GM10266 (cell line): ENCODE data around the gene C1orf21.

Experiments
- DNase-seq: peaks from one replicate; pipeline ENCODE4 v3.0.0; 2012; ENCODE audit errors: extremely low spot score
- TF ChIP-seq, protein P1 (sequence below): IDR thresholded peaks from 2 replicates; pipeline ENCODE4 v1.5.1; 2012; ENCODE audit warnings: mild to moderate bottlenecking, low read depth; ENCODE audit not compliant: control insufficient read depth, insufficient read depth; ENCODE audit errors: missing control alignments

Gene C1orf21

DNA sequence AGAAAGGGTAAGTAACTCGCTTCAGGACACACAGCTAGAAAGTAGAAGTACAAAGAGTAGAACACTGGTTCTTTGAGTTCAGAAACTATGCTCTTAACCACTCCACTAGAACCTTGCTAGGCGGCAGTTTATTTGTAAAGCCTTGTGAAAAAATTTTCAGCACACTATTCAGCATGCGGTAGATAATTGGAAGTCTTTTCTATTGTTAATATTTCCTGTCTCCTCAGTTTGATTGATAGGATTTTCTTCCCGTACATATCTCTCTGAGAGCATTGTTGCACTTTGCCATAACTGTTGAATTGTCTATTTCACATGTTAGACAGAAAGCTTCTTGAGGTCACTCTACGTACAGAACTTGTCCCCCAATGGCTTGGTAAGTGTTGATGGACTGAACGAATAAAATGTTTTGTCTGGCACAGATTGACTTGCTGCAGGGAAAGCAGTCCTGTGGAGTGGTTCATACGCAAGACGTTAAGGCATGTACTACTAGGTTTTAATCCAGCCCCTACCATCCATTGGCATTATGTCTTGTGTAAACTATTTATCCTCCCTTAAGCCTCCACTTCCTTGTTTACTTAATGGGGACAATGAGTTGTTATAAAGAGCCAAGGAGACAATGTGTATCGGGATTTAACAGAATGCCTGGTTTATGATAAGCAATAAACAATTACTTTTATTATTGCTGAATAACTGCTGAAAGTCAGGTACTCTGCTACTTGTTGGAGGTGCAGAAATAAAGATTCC, 35.8 kb downstream of the C1orf21 start:
- TF ChIP-seq, protein P1, sequence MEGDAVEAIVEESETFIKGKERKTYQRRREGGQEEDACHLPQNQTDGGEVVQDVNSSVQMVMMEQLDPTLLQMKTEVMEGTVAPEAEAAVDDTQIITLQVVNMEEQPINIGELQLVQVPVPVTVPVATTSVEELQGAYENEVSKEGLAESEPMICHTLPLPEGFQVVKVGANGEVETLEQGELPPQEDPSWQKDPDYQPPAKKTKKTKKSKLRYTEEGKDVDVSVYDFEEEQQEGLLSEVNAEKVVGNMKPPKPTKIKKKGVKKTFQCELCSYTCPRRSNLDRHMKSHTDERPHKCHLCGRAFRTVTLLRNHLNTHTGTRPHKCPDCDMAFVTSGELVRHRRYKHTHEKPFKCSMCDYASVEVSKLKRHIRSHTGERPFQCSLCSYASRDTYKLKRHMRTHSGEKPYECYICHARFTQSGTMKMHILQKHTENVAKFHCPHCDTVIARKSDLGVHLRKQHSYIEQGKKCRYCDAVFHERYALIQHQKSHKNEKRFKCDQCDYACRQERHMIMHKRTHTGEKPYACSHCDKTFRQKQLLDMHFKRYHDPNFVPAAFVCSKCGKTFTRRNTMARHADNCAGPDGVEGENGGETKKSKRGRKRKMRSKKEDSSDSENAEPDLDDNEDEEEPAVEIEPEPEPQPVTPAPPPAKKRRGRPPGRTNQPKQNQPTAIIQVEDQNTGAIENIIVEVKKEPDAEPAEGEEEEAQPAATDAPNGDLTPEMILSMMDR = no peak
- no peak for DNase-seq

DNA sequence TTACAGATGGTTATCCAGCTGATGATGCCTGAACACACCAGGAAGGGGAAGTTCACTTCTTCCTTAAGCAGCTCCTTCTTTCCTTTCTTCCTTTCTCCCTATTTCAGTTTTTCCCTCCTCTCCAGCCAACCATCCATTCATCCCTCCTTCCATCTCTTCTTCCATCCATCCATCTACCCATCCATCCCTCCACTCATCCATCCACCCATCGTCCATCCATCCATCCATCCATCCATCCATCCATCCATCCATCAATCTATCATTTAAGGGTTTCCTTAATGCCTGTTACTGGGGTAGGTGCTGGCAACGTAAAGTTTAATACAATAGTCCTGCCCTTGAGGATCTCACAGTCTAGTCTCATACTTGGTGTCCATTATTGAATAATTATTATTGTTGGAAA, 36.8 kb downstream of the C1orf21 start:
- DNase-seq = no peak
- TF ChIP-seq, protein P1 = no peak

DNA sequence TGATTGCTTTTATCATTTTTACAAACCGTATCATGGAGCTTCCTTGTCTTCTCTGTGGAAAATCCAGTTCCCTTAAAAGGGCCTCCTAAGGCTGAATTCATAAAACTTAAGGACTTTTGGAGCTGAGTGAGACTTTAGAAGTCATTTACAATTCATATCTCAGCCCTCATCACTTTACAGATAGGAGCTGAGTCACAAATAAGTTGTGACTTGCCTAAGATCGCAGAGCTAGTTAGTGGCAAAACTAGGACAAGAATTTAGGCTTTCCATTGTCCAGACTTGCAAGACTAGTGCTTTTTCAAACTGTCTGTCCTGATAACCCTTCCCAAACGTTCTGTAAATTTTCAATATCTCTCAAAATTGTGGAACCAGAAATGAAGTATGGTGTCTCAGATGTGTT, 37.3 kb downstream of the C1orf21 start:
- DNase-seq = no peak
- TF ChIP-seq, protein P1 = no peak

DNA sequence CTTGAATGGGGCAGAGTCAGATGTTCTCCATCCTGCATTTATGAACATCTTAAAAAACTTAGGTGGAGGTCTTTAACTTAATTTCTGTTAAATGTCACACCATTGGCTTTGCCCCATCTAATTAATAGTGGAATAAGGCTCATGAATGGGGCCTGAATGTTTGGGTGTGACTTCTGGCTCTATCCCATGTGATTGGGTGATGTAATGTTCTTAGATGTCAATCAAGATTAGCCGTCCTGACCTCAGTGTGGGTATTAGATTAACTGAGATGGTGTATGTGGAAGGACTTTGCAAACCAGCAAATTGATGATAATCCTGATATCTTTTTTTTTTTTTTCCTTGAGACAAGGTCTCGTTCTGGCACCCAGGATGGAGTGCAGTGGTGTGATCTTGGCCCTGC, 38.1 kb downstream of the C1orf21 start:
- TF ChIP-seq, protein P1 = no peak
- no peak for DNase-seq

DNA sequence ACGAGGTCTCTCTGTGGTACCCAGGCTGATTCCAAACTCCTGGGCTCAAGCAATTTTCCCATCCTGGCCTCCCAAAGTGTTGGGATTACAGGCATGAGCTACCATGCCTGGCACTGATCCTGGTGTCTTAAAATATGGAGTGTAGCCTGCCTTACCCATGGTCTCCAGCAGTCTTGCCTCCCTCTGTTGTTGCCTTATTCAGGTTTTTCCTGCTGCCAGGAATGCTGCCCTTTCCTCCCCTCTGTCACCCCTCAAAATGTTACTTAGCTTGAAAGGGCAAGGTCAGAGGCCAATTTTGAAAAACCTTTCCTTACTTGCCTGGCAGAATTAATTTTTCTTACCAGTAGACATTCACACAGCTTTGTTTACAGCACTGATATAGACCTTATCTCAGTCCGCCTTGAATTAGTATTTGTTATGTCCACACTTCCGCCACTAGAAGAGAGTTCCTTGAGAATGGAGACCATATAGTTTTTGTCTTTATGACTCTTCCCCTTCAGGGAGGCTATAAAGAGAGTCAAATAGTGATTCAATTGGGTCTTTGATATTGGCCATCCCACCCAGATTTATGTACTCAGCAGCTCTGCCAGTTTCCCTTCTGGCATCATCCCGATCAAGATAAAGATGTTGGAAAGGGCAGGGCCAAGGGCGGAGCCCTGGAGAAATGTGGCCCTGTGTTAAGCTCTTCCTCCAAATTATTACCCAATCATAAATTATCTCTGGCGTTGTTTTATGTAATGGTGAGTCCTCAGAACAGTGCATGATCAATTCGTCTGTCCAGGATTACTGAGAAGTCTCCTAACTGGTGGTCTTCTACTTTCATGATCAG, 38.8 kb downstream of the C1orf21 start:
- TF ChIP-seq, protein P1 = no peak
- DNase-seq = no peak

DNA sequence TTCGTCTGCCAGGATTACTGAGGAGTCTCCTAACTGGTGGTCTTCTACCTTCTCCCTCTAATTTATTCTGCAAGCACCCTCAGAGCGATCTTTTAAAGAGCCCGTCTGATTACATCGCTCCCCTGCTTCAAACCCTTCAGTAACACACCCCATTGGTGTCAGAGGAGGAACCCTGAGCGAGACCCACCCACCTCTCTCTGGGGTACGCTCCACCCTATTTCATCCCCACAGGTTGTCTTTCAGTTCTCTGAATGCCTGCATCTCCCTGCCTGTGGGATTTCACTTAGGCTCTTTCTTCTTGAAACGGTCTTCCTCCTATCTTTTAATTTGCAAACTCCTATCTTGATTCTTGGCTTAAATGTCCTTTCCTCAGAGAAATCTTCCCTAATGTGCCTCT, 39.4 kb downstream of the C1orf21 start:
- TF ChIP-seq, protein P1 = no peak
- DNase-seq = no peak

DNA sequence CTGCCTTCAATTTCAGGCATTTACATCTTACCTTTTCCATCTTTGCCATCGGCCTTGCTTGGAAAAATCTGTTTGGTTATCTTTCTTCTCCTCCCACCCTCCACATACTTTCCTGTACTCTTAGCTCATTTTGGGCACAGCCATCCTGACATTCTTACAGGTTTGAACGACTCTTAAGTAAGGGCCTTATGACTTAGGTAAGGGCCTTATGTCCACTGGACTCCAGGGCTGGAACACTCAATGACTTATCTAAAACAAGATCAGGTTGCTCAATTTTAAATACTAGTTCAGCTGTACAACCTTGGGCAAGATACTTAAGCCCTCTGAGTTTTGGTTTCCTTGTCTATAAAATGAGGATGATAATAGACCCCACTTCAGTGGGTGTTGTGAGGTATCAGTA, 40.9 kb downstream of the C1orf21 start:
- no peak for DNase-seq
- TF ChIP-seq, protein P1 = no peak
